ENCODE data around the gene CRTAC1. TPM values are rescaled to one million over a fixed set of nuclear protein-coding genes. Genes with fewer than 3 reads are reported as not detected.

CRTAC1 gene
- total RNA-seq, 1 experiment from 2014 or later: 0.46 TPM

- Mint-ChIP-seq H3K9me3 (no peaks in the 10 kb centered on the region), H3K4me3 (no peak overlapping the region)
These were observed 156.1 kb downstream of the CRTAC1 start for GRCh38 chr10:97874332-97874731.

More at GRCh38 chr10:97874332-97874731, 156.1 kb downstream of the CRTAC1 start:
- no peak overlapping the region for H3K27ac ChIP-seq (ENCODE audit: insufficient read length, low read depth, low read length)
- H3K9me3 ChIP-seq (ENCODE audit: control insufficient read depth, low read depth, low read length): no peaks in the 10 kb centered on the region
- H3K79me2 ChIP-seq (ENCODE audit: insufficient read depth, low read length): no peaks in the 10 kb centered on the region
- no peak overlapping the region for H2BK15ac ChIP-seq (ENCODE audit: low read depth, low read length)
- H3K23me2 ChIP-seq (ENCODE audit: insufficient read length, low read depth, low read length, poor library complexity, severe bottlenecking): no peaks in the 10 kb centered on the region
- H3K27me3 ChIP-seq (ENCODE audit: insufficient read depth, low read length): no peaks in the 10 kb centered on the region
- TF ChIP-seq CTCF (conservative IDR thresholded peaks at IDR 0.05): no peak
- WGBS (ENCODE audit: extremely low coverage, insufficient read length, low lambda C conversion rate): no CpG with 5 or more reads among the region's 6 CpGs
- Mint-ChIP-seq H3K36me3 (ENCODE audit: insufficient read depth in 1 of 3, low read depth in 3 of 3) (no peaks in the 10 kb centered on the region; a peak in 2 of 7 replicates), H3K27ac (no peak overlapping the region), H3K4me1 (peaks cover 23 to 25% of the 10 kb centered on the region in 2 experiments), H3K27me3 (ENCODE audit: low read depth) (peaks cover 6% of the 10 kb centered on the region)
- no peak overlapping the region for H4K5ac ChIP-seq (ENCODE audit: insufficient read length, low read depth, low read length)
- H2BK5ac ChIP-seq (ENCODE audit: insufficient read length, low read length): no peak overlapping the region
- H3K9ac ChIP-seq (ENCODE audit: extremely low read depth, insufficient read length, low read length): no peak overlapping the region
- H3T11ph ChIP-seq (ENCODE audit: low read length): no peak overlapping the region
- H4K20me1 ChIP-seq (ENCODE audit: control insufficient read depth, insufficient read depth, insufficient read length): no peaks in the 10 kb centered on the region
- H2BK12ac ChIP-seq (ENCODE audit: insufficient read length, low read depth, low read length): no peak overlapping the region
- no peak overlapping the region for H2BK20ac ChIP-seq (ENCODE audit: low read depth, low read length, poor library complexity, severe bottlenecking)
- H4K91ac ChIP-seq (ENCODE audit: insufficient read length, low read depth, low read length): no peak overlapping the region
- H2AK5ac ChIP-seq (ENCODE audit: insufficient read length, low read length): no peak overlapping the region
- H2BK120ac ChIP-seq (ENCODE audit: low read depth, low read length, poor library complexity, severe bottlenecking): no peak overlapping the region
- no peak overlapping the region for H3K23ac ChIP-seq (ENCODE audit: insufficient read length, low read depth, low read length)
- no peak overlapping the region for H3K18ac ChIP-seq (ENCODE audit: insufficient read length, low read depth, low read length)
- no peaks in the 10 kb centered on the region; the same call in 1 of the 2 replicates for H3K4me1 ChIP-seq (ENCODE audit: insufficient read depth, low read length)
- no peak overlapping the region for H3K56ac ChIP-seq (ENCODE audit: insufficient read length, low read depth, low read length)
- H3K4me2 ChIP-seq (ENCODE audit: insufficient read depth, insufficient read length, low read length): no peak overlapping the region
- no peak overlapping the region for H3K4ac ChIP-seq (ENCODE audit: low read depth, low read length)
- no peak overlapping the region for H2AFZ ChIP-seq (ENCODE audit: low read length)
- no peak overlapping the region for H3K14ac ChIP-seq (ENCODE audit: insufficient read depth, low read length)
- H4K8ac ChIP-seq (replicated peaks; ENCODE audit: insufficient read length, low read depth, low read length): no peak overlapping the region
- H3K79me1 ChIP-seq (ENCODE audit: insufficient read depth, low read depth, low read length, poor library complexity, severe bottlenecking): no peaks in the 10 kb centered on the region
- no peak for DNase-seq

Measured in H9 (cell line).